Spleen (tissue), 13 donors: ENCODE results near the gene CYB561D2. TPM values are rescaled to one million over a fixed set of nuclear protein-coding genes. Genes with fewer than 3 reads are reported as not detected.

Experiments
- DNase-seq: peaks from one replicate; pipeline ENCODE4 v3.0.0-alpha.2; 2020
- H3K27ac ChIP-seq, 8 donors: fragments of 200-600 bp; sonication (generic) in 7 of 8; 1 replicate in 4 of 8; 2 replicates in 4 of 8; pipeline versions ENCODE4 v1.5.0 to v1.8.0; 2016 to 2021; ENCODE audit warnings: inconsistent platforms in 4 of 8, mild to moderate bottlenecking in 4 of 8, moderate library complexity in 1 of 8
- H3K27me3 ChIP-seq, 7 donors: fragments of 200-600 bp; sonication (generic) in 6 of 7; replicated peaks in 1 of 7; 1 replicate in 4 of 7; 2 replicates in 3 of 7; pipeline versions ENCODE4 v1.5.0 to v1.8.0; 2016 to 2021; ENCODE audit warnings: inconsistent platforms in 3 of 7, mild to moderate bottlenecking in 1 of 7
- H3K36me3 ChIP-seq, 6 donors: fragments of 200-600 bp; sonication (generic) in 5 of 6; 1 replicate in 4 of 6; 2 replicates in 2 of 6; pipeline versions ENCODE4 v1.5.0 to v1.8.0; 2016 to 2021; ENCODE audit warnings: inconsistent platforms in 2 of 6
- H3K4me1 ChIP-seq, 6 donors: fragments of 200-600 bp; sonication (generic) in 5 of 6; 1 replicate in 3 of 6; 2 replicates in 3 of 6; pipeline versions ENCODE4 v1.5.0 to v1.8.0; 2016 to 2021; ENCODE audit warnings: inconsistent platforms in 3 of 6
- H3K4me3 ChIP-seq, 8 donors: fragments of 200-600 bp; sonication (generic) in 7 of 8; 1 replicate in 4 of 8; 2 replicates in 4 of 8; pipeline versions ENCODE4 v1.5.0 to v1.8.0; 2016 to 2021; ENCODE audit warnings: inconsistent platforms in 4 of 8, mild to moderate bottlenecking in 4 of 8, moderate library complexity in 2 of 8
- H3K9me3 ChIP-seq, 8 donors: fragments of 200-600 bp; sonication (generic) in 7 of 8; 1 replicate in 4 of 8; 2 replicates in 4 of 8; pipeline versions ENCODE4 v1.5.0 to v1.8.0; 2016 to 2021; ENCODE audit warnings: inconsistent platforms in 4 of 8
- CTCF ChIP-seq, 11 experiments: fragments of 200-600 bp in 7 of 11; fragments of 450-650 bp in 4 of 11; sonication (generic) in 4 of 11; IDR thresholded peaks in 8 of 11; conservative IDR thresholded peaks in 3 of 11; 1 replicate in 7 of 11; 2 replicates in 4 of 11; pipeline versions ENCODE4 v1.4.0 to v1.8.0; 2016 to 2021; ENCODE audit warnings: antibody characterized with exemption in 11 of 11, inconsistent platforms in 4 of 11, mild to moderate bottlenecking in 1 of 11
- POLR2A ChIP-seq, 3 donors: fragments of 450-650 bp; IDR thresholded peaks; one replicate each; pipeline ENCODE4 v1.5.1; 2017; ENCODE audit warnings: antibody characterized with exemption in 3 of 3, mild to moderate bottlenecking in 1 of 3
- POLR2AphosphoS5 ChIP-seq, 3 donors: sonication (generic); formaldehyde crosslinking; IDR thresholded peaks; one replicate each; pipeline ENCODE4 v1.5.1; 2017; ENCODE audit warnings: antibody characterized with exemption in 3 of 3
- WGBS, 5 donors: extraction: QIAGEN DNeasy Blood & Tissue Kit in 3 of 5; methylation state at CpG; one replicate each; pipeline versions ENCODE4 v1.1.5 to v1.1.7; 2013 to 2018; 5-methylcytosine and 5-hydroxymethylcytosine counted together
- intact Hi-C: fragments of 100-400 bp; cut with DNase I; formaldehyde crosslinking; loops from one replicate; pipeline ENCODE4 v1.15.0; 2023; ENCODE audit warnings: low total_unique reads
- long read RNA-seq, 2 donors: transcript quantifications; one replicate each; lab custom pipeline, GENCODE V29; 2026
- polyA plus RNA-seq, 3 donors: library from polyadenylated mRNA; stranded (reverse); fragments of 200-250 nt; gene quantifications; one replicate each; pipeline ENCODE4 v1.2.1, GENCODE V29; 2013
- total RNA-seq, 7 donors: library from RNA; depleted of rRNA in 3 of 7; stranded (reverse); fragments of >200 nt in 3 of 7; fragmentation: NEBNext Ultra II Directional in 4 of 7; extraction: Animal tissue kit (Norgen Biotek cat#: 25700) in 4 of 7; gene quantifications; one replicate each; pipeline versions ENCODE4 v1.1.0 to v1.2.1, GENCODE V29; 2016 to 2021
- donor health status: healthy with polysubstance abuse.
- donor health status: DM: no; HTN: no; CAD: no; lungs with moderate emphysema.
- donor health status: DM: no; HTN: no; CAD: no.
- donor health status: Bipolar disorder and iron deficiency.
- donor health status: healthy.
- donor health status: DM: no; HTN: no; CAD: no.
- donor health status: DM: yes; HTN: yes; CAD: no.

Gene CYB561D2
- total RNA-seq (10 to 100 TPM; 18.7 to 33.7 (median 24.9) TPM), polyA plus RNA-seq (10 to 100 TPM; 26.8 to 35.2 (median 27.2) TPM)
- long read RNA-seq, donor 1, transcript CYB561D2-205 (4 exons, 1,319 nt), result major isoform, 5 of 9 reads
- long read RNA-seq, donor 1, partial matches to known transcripts, result 0 of 9 reads
- long read RNA-seq, donor 1, other reads (novel, unspliced or antisense), result 0 of 9 reads
- long read RNA-seq, donor 2, partial matches to known transcripts, result 0 of 5 reads
- long read RNA-seq, donor 2, other reads (novel, unspliced or antisense), result 0 of 5 reads

- Histone ChIP-seq H3K36me3 (peaks cover 0 to 66% (median 46%) of the 10 kb centered on the region in 6 donors), H3K27me3 (no peaks in the 10 kb centered on the region), H3K9me3 (no peaks in the 10 kb centered on the region), H3K27ac (peak within 1 kb of the TSS; percentile 92 to 100 (median 94)), H3K4me3 (peak within 1 kb of the TSS; percentile 52 to 93 (median 63)), H3K4me1 (peaks cover 13 to 98% (median 75%) of the 10 kb centered on the region in 6 donors)
- DNase-seq, result peak; percentile 100
- intact Hi-C loops, result no loop called here
- 0 to 1% (median 1%) methylated on average over 25 to 64 of the region's 64 CpGs for WGBS, 5 donors
- TF ChIP-seq POLR2AphosphoS5 (IDR thresholded peaks at IDR 0.05) (peak; percentile 98 to 99 (median 99)), CTCF (IDR thresholded peaks at IDR 0.05 in 8 of 11, conservative IDR thresholded peaks at IDR 0.05 in 3 of 11) (peak in 1 of 11 experiments; percentile 31), POLR2A (IDR thresholded peaks at IDR 0.05) (peak in 2 of 3 donors; percentile 73 to 87)
Observed at GRCh38 chr3:50350527-50351322, at the start of gene CYB561D2, which contains the start of gene NPRL2. TSS of gene CYB561D2 (plus strand) at chr3:50350862. CDS start at chr3:50351434, 572 bp downstream. TSS of gene NPRL2 (minus strand) at chr3:50350775. CDS start at chr3:50350652, 123 bp downstream.

- DNase-seq, result peak; percentile 79
- Histone ChIP-seq H3K27ac (peak overlapping the region; percentile 2 to 98 (median 94)), H3K36me3 (peaks cover 0 to 5% (median 0%) of the 10 kb centered on the region in 6 donors), H3K4me1 (peaks cover 18 to 79% (median 45%) of the 10 kb centered on the region in 6 donors), H3K27me3 (no peaks in the 10 kb centered on the region), H3K4me3 (peak overlapping the region; percentile 6 to 90 (median 34)), H3K9me3 (peaks cover 0 to 1% (median 0%) of the 10 kb centered on the region in 8 donors)
- intact Hi-C loops, result no loop called here
- TF ChIP-seq POLR2AphosphoS5 (IDR thresholded peaks at IDR 0.05), result peak; percentile 18 to 69 (median 22)
- TF ChIP-seq POLR2A (IDR thresholded peaks at IDR 0.05), result no peak
- TF ChIP-seq CTCF (IDR thresholded peaks at IDR 0.05 in 8 of 11, conservative IDR thresholded peaks at IDR 0.05 in 3 of 11), result no peak
- WGBS, 5 donors, result 71 to 83% (median 78%) methylated on average over 24 to 32 of the region's 32 CpGs
Observed at GRCh38 chr3:50302095-50303012, 48.3 kb upstream of the CYB561D2 start.

- TF ChIP-seq POLR2A (IDR thresholded peaks at IDR 0.05) (no peak), POLR2AphosphoS5 (IDR thresholded peaks at IDR 0.05) (peak; percentile 86 to 88 (median 86)), CTCF (IDR thresholded peaks at IDR 0.05 in 8 of 11, conservative IDR thresholded peaks at IDR 0.05 in 3 of 11) (peak in 1 of 11 experiments; percentile 34)
- Histone ChIP-seq H3K36me3 (peaks cover 0 to 8% (median 0%) of the 10 kb centered on the region in 6 donors), H3K9me3 (peaks cover 0 to 10% (median 5%) of the 10 kb centered on the region in 8 donors), H3K27me3 (no peaks in the 10 kb centered on the region), H3K4me3 (peak within 1 kb of the TSS; percentile 6 to 90 (median 34)), H3K4me1 (peaks cover 14 to 70% (median 38%) of the 10 kb centered on the region in 6 donors), H3K27ac (peak within 1 kb of the TSS; percentile 2 to 98 (median 94))
- peak; percentile 91 for DNase-seq
- intact Hi-C loops, result no loop called here
- 38 to 73% (median 56%) methylated on average over 9 to 14 of the region's 14 CpGs for WGBS, 5 donors
Observed at GRCh38 chr3:50303013-50303815, 47.4 kb upstream of the CYB561D2 start, which contains the start of gene HYAL1. TSS of gene HYAL1 (minus strand) at chr3:50303574. CDS start at chr3:50302956, 618 bp downstream.
